OCI-LY3 (cell line): ENCODE results near the gene SMCR8.

Source experiments
- CTCF ChIP-seq: fragments of 200-600, 300-600 bp; sonication (generic); IDR thresholded peaks from 2 replicates; pipeline ENCODE4 v1.5.1; 2014; ENCODE audit warnings: antibody characterized with exemption, low read length, low read depth
- EZH2phosphoT487 ChIP-seq: fragments of 200-600 bp; shearing (Covaris generic); IDR thresholded peaks from 2 replicates; pipeline ENCODE4 v1.6.1; 2018; ENCODE audit warnings: antibody characterized with exemption, mixed run types, low read depth

- TF ChIP-seq CTCF (no peak), EZH2phosphoT487 (no peak)
Observed at GRCh38 chr17:18353541-18353940, 38.4 kb downstream of the SMCR8 start.
